Neural progenitor cell (in vitro differentiated cells): ENCODE results near the gene DOCK10. TPM values are rescaled to one million over a fixed set of nuclear protein-coding genes. Genes with fewer than 3 reads are reported as not detected.
A peak's percentile ranks its signal among the peaks of the same experiment; 100 is the strongest.

Source experiments
- DNase-seq: peaks from one replicate; pipeline ENCODE4 v3.0.0-alpha.2; 2016; ENCODE audit warnings: low spot score
- H2AFZ ChIP-seq: fragments of 200-600 bp; sonication (generic); replicated peaks from 2 replicates; pipeline ENCODE4 v1.6.1; 2016; ENCODE audit warnings: antibody characterized with exemption
- H3F3A ChIP-seq: fragments of 200-600 bp; sonication (generic); 2 replicates; pipeline ENCODE4 v1.6.1; 2016; ENCODE audit warnings: antibody characterized with exemption, low read depth
- H3K27ac ChIP-seq: fragments of 200-600 bp; sonication (generic); 2 replicates; pipeline ENCODE4 v1.5.1; 2016; ENCODE audit warnings: mild to moderate bottlenecking
- H3K27me3 ChIP-seq: fragments of 200-600 bp; sonication (generic); 2 replicates; pipeline ENCODE4 v1.6.1; 2016; ENCODE audit warnings: mild to moderate bottlenecking, moderate library complexity
- H3K36me3 ChIP-seq: fragments of 200-600 bp; sonication (generic); 2 replicates; pipeline ENCODE4 v1.5.1; 2016
- H3K4me1 ChIP-seq: fragments of 200-600 bp; sonication (generic); 2 replicates; pipeline ENCODE4 v1.6.1; 2016; ENCODE audit warnings: mixed run types
- H3K4me2 ChIP-seq: fragments of 200-600 bp; sonication (generic); 2 replicates; pipeline ENCODE4 v1.6.1; 2016
- H3K4me3 ChIP-seq: fragments of 200-600 bp; sonication (generic); 2 replicates; pipeline ENCODE4 v1.5.1; 2016
- H3K79me2 ChIP-seq: fragments of 200-600 bp; sonication (generic); 2 replicates; pipeline ENCODE4 v1.6.1; 2016; ENCODE audit warnings: low read depth
- H3K9ac ChIP-seq: fragments of 200-600 bp; sonication (generic); 2 replicates; pipeline ENCODE4 v1.6.1; 2016
- H3K9me3 ChIP-seq: fragments of 200-600 bp; sonication (generic); 2 replicates; pipeline ENCODE4 v1.5.1; 2016; ENCODE audit warnings: low read depth
- H4K20me1 ChIP-seq: fragments of 200-600 bp; sonication (generic); 2 replicates; pipeline ENCODE4 v1.6.1; 2016; ENCODE audit warnings: low read depth
- H3K27ac Mint-ChIP-seq: 3 replicates; pipeline ENCODE4 v1.8.0; 2021; ENCODE audit warnings: mixed read lengths
- H3K27me3 Mint-ChIP-seq: 2 replicates; pipeline ENCODE4 v1.8.0; 2022; ENCODE audit warnings: low read depth, mild to moderate bottlenecking, inconsistent platforms, moderate library complexity, mixed read lengths; ENCODE audit not compliant: insufficient read depth
- H3K36me3 Mint-ChIP-seq: 3 replicates; pipeline ENCODE4 v1.8.0; 2021; ENCODE audit warnings: mixed read lengths
- H3K4me1 Mint-ChIP-seq: 3 replicates; pipeline ENCODE4 v1.8.0; 2021; ENCODE audit warnings: mixed read lengths
- H3K4me3 Mint-ChIP-seq: 3 replicates; pipeline ENCODE4 v1.8.0; 2021; ENCODE audit warnings: mild to moderate bottlenecking, moderate library complexity, mixed read lengths
- H3K9me3 Mint-ChIP-seq: 3 replicates; pipeline ENCODE4 v1.8.0; 2020; ENCODE audit warnings: mixed read lengths
- CTCF ChIP-seq: fragments of 200-600 bp; sonication (generic); IDR thresholded peaks from 2 replicates; pipeline ENCODE4 v1.5.1; 2017; ENCODE audit warnings: antibody characterized with exemption, mild to moderate bottlenecking
- EZH2 ChIP-seq: fragments of 200-600 bp; sonication (generic); IDR thresholded peaks from 2 replicates; pipeline ENCODE4 v1.6.1; 2017; ENCODE audit warnings: antibody characterized with exemption, mild to moderate bottlenecking, moderate library complexity
- EZH2phosphoT487 ChIP-seq: fragments of 200-600 bp; sonication (generic); IDR thresholded peaks from 2 replicates; pipeline ENCODE4 v1.6.1; 2017; ENCODE audit warnings: antibody characterized with exemption
- total RNA-seq: library from RNA; depleted of rRNA; stranded (reverse); fragments of >200 nt; gene quantifications from 2 replicates; pipeline ENCODE4 v1.2.3, GENCODE V29; 2015; ENCODE audit warnings: low replicate concordance

The DOCK10 gene
- total RNA-seq, 1 donor from 2014 or later: 1.1 TPM

GRCh38 chr2:224908818-224909217 lies 133.4 kb downstream of the DOCK10 start:
- no peaks in the 10 kb centered on the region for H3K27me3 ChIP-seq
- H3K9me3 ChIP-seq: no peaks in the 10 kb centered on the region
- no peak overlapping the region for H2AFZ ChIP-seq
- Mint-ChIP-seq H3K27me3 (no peaks in the 10 kb centered on the region), H3K27ac (peak overlapping the region; percentile 95), H3K9me3 (peaks cover 8% of the 10 kb centered on the region), H3K4me3 (peak overlapping the region; percentile 33), H3K36me3 (peaks cover 9% of the 10 kb centered on the region), H3K4me1 (peaks cover 42% of the 10 kb centered on the region)
- H3K4me3 ChIP-seq: no peak overlapping the region
- no peaks in the 10 kb centered on the region for H3K79me2 ChIP-seq
- no peaks in the 10 kb centered on the region for H4K20me1 ChIP-seq
- peaks cover 26% of the 10 kb centered on the region for H3K4me1 ChIP-seq
- DNase-seq: peak; percentile 78
- H3K36me3 ChIP-seq: no peaks in the 10 kb centered on the region
- H3K27ac ChIP-seq: peak overlapping the region; percentile 42
- TF ChIP-seq EZH2: no peak
- peaks cover 12% of the 10 kb centered on the region for H3F3A ChIP-seq
- H3K4me2 ChIP-seq: peak overlapping the region; percentile 56
- no peak overlapping the region for H3K9ac ChIP-seq

GRCh38 chr2:224904381-224904780 lies 137.9 kb downstream of the DOCK10 start:
- no peak overlapping the region for H3K27ac ChIP-seq
- H3K9me3 Mint-ChIP-seq: peaks cover 8% of the 10 kb centered on the region
- H3K27ac Mint-ChIP-seq: no peak overlapping the region
- H4K20me1 ChIP-seq: no peaks in the 10 kb centered on the region
- H3K79me2 ChIP-seq: no peaks in the 10 kb centered on the region
- H3K4me3 ChIP-seq: no peak overlapping the region
- H3K4me1 Mint-ChIP-seq: peaks cover 19% of the 10 kb centered on the region
- DNase-seq: no peak
- peaks cover 9% of the 10 kb centered on the region for H3K36me3 Mint-ChIP-seq
- no peak overlapping the region for H3K9ac ChIP-seq
- no peaks in the 10 kb centered on the region for H3K9me3 ChIP-seq
- no peaks in the 10 kb centered on the region for H3K36me3 ChIP-seq
- H3K4me2 ChIP-seq: no peak overlapping the region
- H3K4me3 Mint-ChIP-seq: no peak overlapping the region
- no peaks in the 10 kb centered on the region for H3K27me3 ChIP-seq
- no peaks in the 10 kb centered on the region for H3K27me3 Mint-ChIP-seq
- H3K4me1 ChIP-seq: peaks cover 10% of the 10 kb centered on the region
- H2AFZ ChIP-seq: no peak overlapping the region
- peaks cover 8% of the 10 kb centered on the region for H3F3A ChIP-seq
- no peak for TF ChIP-seq EZH2phosphoT487
- TF ChIP-seq EZH2: no peak
- no peak for TF ChIP-seq CTCF

GRCh38 chr2:224903621-224904020 lies 138.6 kb downstream of the DOCK10 start:
- no peaks in the 10 kb centered on the region for H3K36me3 ChIP-seq
- H3K9me3 ChIP-seq: no peaks in the 10 kb centered on the region
- H4K20me1 ChIP-seq: no peaks in the 10 kb centered on the region
- no peaks in the 10 kb centered on the region for H3K27me3 ChIP-seq
- no peak overlapping the region for H3K4me3 ChIP-seq
- TF ChIP-seq CTCF (no peak), EZH2phosphoT487 (no peak), EZH2 (no peak)
- H3K27ac ChIP-seq: no peak overlapping the region
- peaks cover 3% of the 10 kb centered on the region for H3F3A ChIP-seq
- no peak for DNase-seq
- peaks cover 8% of the 10 kb centered on the region for H3K9me3 Mint-ChIP-seq
- peaks cover 9% of the 10 kb centered on the region for H3K36me3 Mint-ChIP-seq
- no peak overlapping the region for H3K4me2 ChIP-seq
- peaks cover 4% of the 10 kb centered on the region for H3K4me1 ChIP-seq
- H3K4me1 Mint-ChIP-seq: peaks cover 14% of the 10 kb centered on the region
- no peak overlapping the region for H2AFZ ChIP-seq
- no peak overlapping the region for H3K9ac ChIP-seq
- no peaks in the 10 kb centered on the region for H3K27me3 Mint-ChIP-seq
- H3K79me2 ChIP-seq: no peaks in the 10 kb centered on the region
- no peak overlapping the region for H3K4me3 Mint-ChIP-seq
- H3K27ac Mint-ChIP-seq: no peak overlapping the region

- H3K4me1 ChIP-seq: no peaks in the 10 kb centered on the region
- no peak overlapping the region for H3K27ac ChIP-seq
- no peaks in the 10 kb centered on the region for H3K27me3 ChIP-seq
- no peak overlapping the region for H3K4me2 ChIP-seq
- TF ChIP-seq EZH2phosphoT487 (no peak), CTCF (no peak), EZH2 (no peak)
- Mint-ChIP-seq H3K4me1 (peaks cover 3% of the 10 kb centered on the region), H3K27ac (no peak overlapping the region), H3K4me3 (no peak overlapping the region), H3K27me3 (no peaks in the 10 kb centered on the region), H3K36me3 (no peaks in the 10 kb centered on the region), H3K9me3 (peaks cover 3% of the 10 kb centered on the region)
- no peak overlapping the region for H3K9ac ChIP-seq
- no peak overlapping the region for H3K4me3 ChIP-seq
- H3K79me2 ChIP-seq: no peaks in the 10 kb centered on the region
- no peak for DNase-seq
- no peaks in the 10 kb centered on the region for H4K20me1 ChIP-seq
- no peak overlapping the region for H2AFZ ChIP-seq
- no peaks in the 10 kb centered on the region for H3K9me3 ChIP-seq
- no peaks in the 10 kb centered on the region for H3K36me3 ChIP-seq
- no peaks in the 10 kb centered on the region for H3F3A ChIP-seq
Observed at GRCh38 chr2:224901121-224901676, 141.1 kb downstream of the DOCK10 start.
